ENCODE measurements around the gene DHRS12. TPM values are rescaled to one million over a fixed set of nuclear protein-coding genes. Genes with fewer than 3 reads are reported as not detected.

Gene DHRS12
- polyA plus RNA-seq (ENCODE audit: insufficient read length in 10 of 10), result 10 to 100 TPM; 10.4 to 18.5 (median 15.3) TPM
- long read RNA-seq, donor 1, partial matches to known transcripts, result 0 of 2 reads
- long read RNA-seq, donor 1, other reads (novel, unspliced or antisense), result 0 of 2 reads
- long read RNA-seq, donor 2, partial matches to known transcripts, result 0 of 1 reads
- long read RNA-seq, donor 2, other reads (novel, unspliced or antisense), result 0 of 1 reads
- long read RNA-seq, donor 3, result 0 reads
- long read RNA-seq, donor 4, result 0 reads
- long read RNA-seq, donor 5, result 0 reads
- long read RNA-seq, donor 6, partial matches to known transcripts, result 0 of 2 reads
- long read RNA-seq, donor 6, other reads (novel, unspliced or antisense), result 0 of 2 reads
- long read RNA-seq, donor 7, result 0 reads
- long read RNA-seq, donor 8, result 0 reads
- long read RNA-seq, donor 9, result 0 reads

GRCh38 chr13:51803422-51804294, at the start of gene DHRS12:
DHRS12 (minus strand) TSS chr13:51804163; CDS start chr13:51799659, 4,504 bp downstream.
- peak; percentile 84 to 96 (median 90) for DNase-seq

- no peak for DNase-seq
Measured at GRCh38 chr13:51849145-51850101, 45.5 kb upstream of the DHRS12 start.

- DNase-seq, result no peak
Measured at GRCh38 chr13:51848674-51849073, 44.7 kb upstream of the DHRS12 start.

- DNase-seq, result no peak
Measured at GRCh38 chr13:51846756-51847155, 42.8 kb upstream of the DHRS12 start.

GRCh38 chr13:51845574-51846318, 41.8 kb upstream of the DHRS12 start:
- DNase-seq, result no peak

- peak in 2 of 3 donors; percentile 20 to 28 for DNase-seq
Measured at GRCh38 chr13:51844862-51845573, 41.1 kb upstream of the DHRS12 start, which contains the start of gene TMEM272. TMEM272 (minus strand) TSS chr13:51845177; CDS start chr13:51838530, 6,647 bp downstream.

GRCh38 chr13:51843529-51843928, 39.6 kb upstream of the DHRS12 start:
- DNase-seq, result no peak

- DNase-seq, result no peak
Measured at GRCh38 chr13:51841732-51842131, 37.8 kb upstream of the DHRS12 start.

- no peak for DNase-seq
Measured at GRCh38 chr13:51840917-51841316, 37.0 kb upstream of the DHRS12 start.

GRCh38 chr13:51839711-51840540, 36.0 kb upstream of the DHRS12 start:
- no peak for DNase-seq

GRCh38 chr13:51838240-51838846, 34.4 kb upstream of the DHRS12 start:
- no peak for DNase-seq

GRCh38 chr13:51837016-51837415, 33.1 kb upstream of the DHRS12 start:
- DNase-seq, result no peak

GRCh38 chr13:51834581-51835171, 30.7 kb upstream of the DHRS12 start:
- DNase-seq, result peak in 1 of 3 donors; percentile 43

- no peak for DNase-seq
Measured at GRCh38 chr13:51833980-51834379, 30.0 kb upstream of the DHRS12 start.

- DNase-seq, result peak in 1 of 3 donors; percentile 31
Measured at GRCh38 chr13:51832471-51833152, 28.6 kb upstream of the DHRS12 start.

- DNase-seq, result no peak
Measured at GRCh38 chr13:51831519-51831918, 27.6 kb upstream of the DHRS12 start.

- DNase-seq, result no peak
Measured at GRCh38 chr13:51829568-51829899, 25.6 kb upstream of the DHRS12 start.
